Natural killer cell (primary cell): ENCODE data around the gene RHOG. TPM values are rescaled to one million over a fixed set of nuclear protein-coding genes. Genes with fewer than 3 reads are reported as not detected.

ENCODE experiments used
- ATAC-seq, 3 donors: fragments of 150-1000 bp in 2 of 3; fragments of 200-7000 bp in 1 of 3; cut with Tn5 transposase; 1 replicate in 1 of 3; 2 replicates in 2 of 3; pipeline ENCODE4 v1.10.0; 2021; ENCODE audit warnings: mild to moderate bottlenecking in 2 of 3, moderate library complexity in 2 of 3
- DNase-seq, 2 donors: peaks; one replicate each; pipeline versions ENCODE4 v3.0.0 to v3.0.0-alpha.2; 2013 to 2021; ENCODE audit warnings: mixed read lengths in 1 of 2
- H3K27ac ChIP-seq: one replicate; pipeline ENCODE4 v1.5.1; 2013; ENCODE audit warnings: mild to moderate bottlenecking, low read length
- H3K27me3 ChIP-seq: one replicate; pipeline ENCODE4 v1.6.1; 2013; ENCODE audit warnings: low read length; ENCODE audit not compliant: control insufficient read depth, insufficient read depth
- H3K36me3 ChIP-seq: one replicate; pipeline ENCODE4 v1.6.1; 2013; ENCODE audit warnings: low read length; ENCODE audit not compliant: control insufficient read depth, insufficient read depth
- H3K4me1 ChIP-seq: one replicate; pipeline ENCODE4 v1.6.1; 2013; ENCODE audit warnings: low read length; ENCODE audit not compliant: control insufficient read depth, insufficient read depth
- H3K4me3 ChIP-seq: one replicate; pipeline ENCODE4 v1.5.1; 2013; ENCODE audit warnings: low read length
- H3K9me3 ChIP-seq: one replicate; pipeline ENCODE4 v1.6.1; 2013; ENCODE audit warnings: low read length; ENCODE audit not compliant: control insufficient read depth, insufficient read depth
- H3K27ac Mint-ChIP-seq, 2 donors: one replicate each; pipeline ENCODE4 v1.8.0; 2022; ENCODE audit warnings: mild to moderate bottlenecking in 2 of 2, mixed read lengths in 2 of 2, moderate library complexity in 1 of 2
- H3K27me3 Mint-ChIP-seq, 2 donors: one replicate each; pipeline ENCODE4 v1.8.0; 2022; ENCODE audit warnings: low read depth in 2 of 2, mixed read lengths in 2 of 2
- H3K36me3 Mint-ChIP-seq: one replicate; pipeline ENCODE4 v1.8.0; 2022; ENCODE audit warnings: mixed read lengths
- H3K4me1 Mint-ChIP-seq, 2 donors: one replicate each; pipeline ENCODE4 v1.8.0; 2022; ENCODE audit warnings: mixed read lengths in 2 of 2
- H3K4me3 Mint-ChIP-seq: one replicate; pipeline ENCODE4 v1.8.0; 2022; ENCODE audit warnings: mild to moderate bottlenecking, moderate library complexity, mixed read lengths
- H3K9me3 Mint-ChIP-seq, 2 donors: one replicate each; pipeline ENCODE4 v1.8.0; 2022; ENCODE audit warnings: mixed read lengths in 2 of 2
- WGBS: methylation state at CpG from one replicate; pipeline ENCODE4 v1.1.7; 2013; ENCODE audit warnings: missing lambda C conversion rate; ENCODE audit not compliant: insufficient coverage; 5-methylcytosine and 5-hydroxymethylcytosine counted together
- intact Hi-C: fragments of 100-400 bp; cut with micrococcal nuclease; formaldehyde crosslinking; loops from one replicate; pipeline ENCODE4 v1.14.2; 2022
- total RNA-seq, 4 donors: library from RNA; stranded (reverse); fragments of 120-200 nt in 1 of 4; gene quantifications; one replicate each; pipeline versions ENCODE4 v1.2.3 to v1.2.4, GENCODE V29; 2013 to 2022
- TF ChIP-seq, protein P1 (sequence below): fragments of 200-600 bp; IDR thresholded peaks from one replicate; pipeline ENCODE4 v1.8.0; 2022; ENCODE audit warnings: antibody characterized with exemption

Gene RHOG
- total RNA-seq, 3 donors from 2014 or later (not counting 1 experiment from before 2014, with no cell fraction given): 114 to 145 (median 137) TPM

DNA sequence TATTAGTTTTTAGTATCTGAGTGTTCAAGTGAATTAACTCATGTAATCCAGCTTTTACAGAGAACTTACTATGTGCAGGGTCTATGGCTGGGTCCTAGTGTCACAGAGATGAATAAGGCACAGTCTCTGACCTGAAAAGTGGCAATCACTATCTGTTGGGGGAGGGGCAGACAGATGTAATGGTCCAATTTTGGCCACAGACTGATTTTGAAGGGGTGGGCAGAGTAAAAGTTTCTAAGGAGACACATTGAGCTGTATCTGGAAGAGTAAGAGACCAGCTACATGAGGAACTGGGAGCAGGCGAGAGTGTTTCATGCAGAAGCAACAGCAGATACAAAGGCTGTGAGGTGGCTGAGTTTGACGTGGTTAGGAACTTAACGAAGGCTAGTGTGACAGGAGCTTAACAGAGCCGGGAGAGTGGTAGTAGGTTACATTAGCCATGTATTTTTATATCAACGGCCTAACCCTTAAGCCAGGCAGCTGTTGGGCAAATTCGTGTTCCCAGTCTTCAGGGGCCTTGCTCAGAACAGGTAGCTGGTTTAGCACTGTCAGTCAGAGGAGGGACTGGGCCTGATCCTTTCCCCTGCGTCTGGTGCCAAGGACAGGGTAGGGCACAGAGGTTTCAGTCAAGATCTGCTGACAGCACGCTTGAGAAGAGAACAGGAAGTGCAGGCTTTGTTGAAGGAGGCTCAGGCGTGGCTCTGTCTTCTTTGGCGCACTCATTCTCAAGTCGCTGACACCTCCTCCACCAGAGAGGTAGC lies 13.3 kb upstream of the RHOG start:
- DNase-seq (peak; percentile 42 to 89), ATAC-seq (peak; percentile 29 to 65 (median 37))
- peak overlapping the region; percentile 95 for H3K4me3 Mint-ChIP-seq
- H3K27me3 Mint-ChIP-seq: no peaks in the 10 kb centered on the region
- intact Hi-C loops: loop anchor here (1.0 to 2.0 kb wide), 5 partner anchors 13 to 218 kb away; no protein-coding TSS in a partner anchor
- H3K36me3 ChIP-seq: no peaks in the 10 kb centered on the region
- H3K36me3 Mint-ChIP-seq: no peaks in the 10 kb centered on the region
- no peaks in the 10 kb centered on the region for H3K9me3 Mint-ChIP-seq
- H3K27me3 ChIP-seq: no peaks in the 10 kb centered on the region
- H3K4me1 ChIP-seq: peaks cover 41% of the 10 kb centered on the region
- 12% methylated on average over 10 of the region's 11 CpGs for WGBS
- H3K4me1 Mint-ChIP-seq: peaks cover 60 to 63% of the 10 kb centered on the region in 2 donors
- TF ChIP-seq, protein P1, sequence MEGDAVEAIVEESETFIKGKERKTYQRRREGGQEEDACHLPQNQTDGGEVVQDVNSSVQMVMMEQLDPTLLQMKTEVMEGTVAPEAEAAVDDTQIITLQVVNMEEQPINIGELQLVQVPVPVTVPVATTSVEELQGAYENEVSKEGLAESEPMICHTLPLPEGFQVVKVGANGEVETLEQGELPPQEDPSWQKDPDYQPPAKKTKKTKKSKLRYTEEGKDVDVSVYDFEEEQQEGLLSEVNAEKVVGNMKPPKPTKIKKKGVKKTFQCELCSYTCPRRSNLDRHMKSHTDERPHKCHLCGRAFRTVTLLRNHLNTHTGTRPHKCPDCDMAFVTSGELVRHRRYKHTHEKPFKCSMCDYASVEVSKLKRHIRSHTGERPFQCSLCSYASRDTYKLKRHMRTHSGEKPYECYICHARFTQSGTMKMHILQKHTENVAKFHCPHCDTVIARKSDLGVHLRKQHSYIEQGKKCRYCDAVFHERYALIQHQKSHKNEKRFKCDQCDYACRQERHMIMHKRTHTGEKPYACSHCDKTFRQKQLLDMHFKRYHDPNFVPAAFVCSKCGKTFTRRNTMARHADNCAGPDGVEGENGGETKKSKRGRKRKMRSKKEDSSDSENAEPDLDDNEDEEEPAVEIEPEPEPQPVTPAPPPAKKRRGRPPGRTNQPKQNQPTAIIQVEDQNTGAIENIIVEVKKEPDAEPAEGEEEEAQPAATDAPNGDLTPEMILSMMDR: no peak
- peak overlapping the region; percentile 86 for H3K27ac ChIP-seq
- H3K9me3 ChIP-seq: no peaks in the 10 kb centered on the region
- no peak overlapping the region for H3K4me3 ChIP-seq
- H3K27ac Mint-ChIP-seq: peak overlapping the region; percentile 83 to 100

DNA sequence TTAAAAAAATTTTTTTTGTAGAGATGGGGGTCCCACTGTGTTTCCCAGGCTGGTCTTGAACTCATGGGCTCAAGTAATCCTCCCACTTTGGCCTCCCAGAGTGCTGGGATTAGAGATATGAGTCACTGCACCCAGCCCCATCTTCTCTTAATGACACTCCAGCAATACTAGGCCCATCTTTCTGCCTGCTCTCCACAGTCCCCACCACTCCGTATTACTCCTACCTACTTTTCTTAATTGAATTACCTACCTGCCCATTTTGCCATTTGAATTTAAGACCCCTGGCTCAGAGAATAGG lies 12.7 kb upstream of the RHOG start:
- peaks cover 56 to 59% of the 10 kb centered on the region in 2 donors for H3K4me1 Mint-ChIP-seq
- no peaks in the 10 kb centered on the region for H3K36me3 Mint-ChIP-seq
- intact Hi-C loops: no loop called here
- H3K9me3 Mint-ChIP-seq: no peaks in the 10 kb centered on the region
- Histone ChIP-seq H3K9me3 (no peaks in the 10 kb centered on the region), H3K4me1 (peaks cover 37% of the 10 kb centered on the region), H3K27ac (peak overlapping the region; percentile 86), H3K36me3 (no peaks in the 10 kb centered on the region), H3K4me3 (no peak overlapping the region), H3K27me3 (no peaks in the 10 kb centered on the region)
- DNase-seq (no peak), ATAC-seq (no peak)
- no peaks in the 10 kb centered on the region for H3K27me3 Mint-ChIP-seq
- no peak overlapping the region for H3K4me3 Mint-ChIP-seq
- peak overlapping the region; percentile 83 to 100 for H3K27ac Mint-ChIP-seq
- 89% methylated on average over 1 of the region's 1 CpG for WGBS
- TF ChIP-seq, protein P1: no peak

DNA sequence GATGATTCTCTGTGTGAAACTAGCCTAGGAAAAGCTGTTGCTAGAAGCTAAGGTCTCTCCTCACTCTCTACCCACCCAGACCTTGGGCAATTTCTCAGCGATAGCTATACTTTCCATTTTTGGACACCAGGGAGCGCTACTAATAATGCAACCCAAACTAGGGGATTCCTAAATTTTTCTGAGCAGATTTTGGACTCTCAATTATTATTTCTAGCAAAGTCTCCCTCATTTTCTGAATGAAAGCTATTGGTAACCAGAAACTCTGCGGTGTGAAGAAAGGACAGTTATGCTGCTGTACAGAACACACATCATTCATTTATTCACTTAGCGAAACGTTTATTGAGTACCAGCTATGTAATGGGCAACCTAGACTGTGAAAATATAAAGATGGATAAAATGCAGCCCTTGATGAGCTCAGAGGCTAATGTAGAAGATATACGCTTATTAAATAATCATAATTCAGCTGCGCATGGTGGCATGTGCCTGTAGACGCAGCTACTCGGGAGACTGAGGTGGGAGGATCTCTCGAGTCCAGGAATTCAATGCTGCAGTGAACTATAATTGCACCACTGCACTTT lies 8.6 kb upstream of the RHOG start:
- Histone ChIP-seq H3K27me3 (no peaks in the 10 kb centered on the region), H3K9me3 (no peaks in the 10 kb centered on the region), H3K36me3 (no peaks in the 10 kb centered on the region), H3K4me1 (peaks cover 12% of the 10 kb centered on the region), H3K4me3 (no peak overlapping the region), H3K27ac (no peak overlapping the region)
- TF ChIP-seq, protein P1: peak; percentile 73
- Mint-ChIP-seq H3K9me3 (no peaks in the 10 kb centered on the region), H3K27ac (peak overlapping the region in 1 of 2 donors; percentile 43), H3K4me3 (no peak overlapping the region), H3K36me3 (no peaks in the 10 kb centered on the region), H3K4me1 (peaks cover 24% of the 10 kb centered on the region in 2 donors), H3K27me3 (no peaks in the 10 kb centered on the region)
- 68% methylated on average over 10 of the region's 10 CpGs for WGBS
- ATAC-seq (peak; percentile 78 to 86 (median 80)), DNase-seq (peak in 1 of 2 donors; percentile 83)
- intact Hi-C loops: loop anchor here (1.0 to 2.0 kb wide), 2 partner anchors 33 to 223 kb away; no protein-coding TSS in a partner anchor
